Hematopoietic multipotent progenitor cell treated with erythropoietin and hydrocortisone succinate and interleukin-3 and kit ligand, for 8 days (in vitro differentiated cells): ENCODE results near the gene IFNA2.
A peak's percentile ranks its signal among the peaks of the same experiment; 100 is the strongest.
"Not testable (repeated sequence)": the region's sequence is repeated elsewhere in the genome, so short reads cannot be mapped to it uniquely, and the experiment has no call there.

Experiments
- DNase-seq: peaks from one replicate; pipeline ENCODE4 v3.0.0-alpha.2; 2015

Gene IFNA2

GRCh38 chr9:21385131-21385670 is at the start of gene IFNA2:
TSS of gene IFNA2 (minus strand) at chr9:21385398. CDS start at chr9:21385329, 69 bp downstream.
- DNase-seq: no peak

- DNase-seq: not testable (repeated sequence)
Measured at GRCh38 chr9:21435015-21435383, 49.8 kb upstream of the IFNA2 start.

- peak; percentile 67 for DNase-seq
Measured at GRCh38 chr9:21434202-21435014, 49.2 kb upstream of the IFNA2 start.

GRCh38 chr9:21432672-21433425 is 47.7 kb upstream of the IFNA2 start:
- DNase-seq: no peak

- no peak for DNase-seq
Measured at GRCh38 chr9:21429191-21429590, 44.0 kb upstream of the IFNA2 start.

- no peak for DNase-seq
Measured at GRCh38 chr9:21428235-21428634, 43.0 kb upstream of the IFNA2 start.

GRCh38 chr9:21415493-21416267 is 30.5 kb upstream of the IFNA2 start:
- DNase-seq: no peak

- DNase-seq: no peak
Measured at GRCh38 chr9:21414220-21414940, 29.2 kb upstream of the IFNA2 start.

GRCh38 chr9:21413624-21414023 is 28.4 kb upstream of the IFNA2 start:
- no peak for DNase-seq

GRCh38 chr9:21413151-21413550 is 28.0 kb upstream of the IFNA2 start:
- no peak for DNase-seq

GRCh38 chr9:21412107-21412506 is 26.9 kb upstream of the IFNA2 start:
- no peak for DNase-seq

GRCh38 chr9:21408817-21409216 is 23.6 kb upstream of the IFNA2 start, which contains the start of gene IFNA8:
TSS of gene IFNA8 (plus strand) at chr9:21409117. CDS start at chr9:21409177, 60 bp downstream.
- DNase-seq: no peak

- DNase-seq: no peak
Measured at GRCh38 chr9:21404146-21404545, 18.9 kb upstream of the IFNA2 start.

GRCh38 chr9:21402386-21403251 is 17.4 kb upstream of the IFNA2 start:
- no peak for DNase-seq

- DNase-seq: no peak
Measured at GRCh38 chr9:21399956-21400355, 14.8 kb upstream of the IFNA2 start.

- no peak for DNase-seq
Measured at GRCh38 chr9:21398955-21399489, 13.8 kb upstream of the IFNA2 start.

GRCh38 chr9:21395778-21396717 is 10.8 kb upstream of the IFNA2 start:
- peak; percentile 31 for DNase-seq

- DNase-seq: peak; percentile 41
Measured at GRCh38 chr9:21392270-21392669, 7.1 kb upstream of the IFNA2 start.

- no peak for DNase-seq
Measured at GRCh38 chr9:21383627-21384026, 1.6 kb downstream of the IFNA2 start.
